OCI-LY1 (cell line): Measurements from ENCODE around the gene PSMA7.

Experiments used
- H2AFZ ChIP-seq: fragments of 200-600 bp; sonication (generic), shearing (Covaris generic); 2 replicates; pipeline ENCODE4 v1.6.0; 2014; ENCODE audit warnings: antibody characterized with exemption, mild to moderate bottlenecking, low read length
- H3F3A ChIP-seq: fragments of 200-600 bp; sonication (generic), shearing (Covaris generic); 2 replicates; pipeline ENCODE4 v1.6.0; 2014; ENCODE audit warnings: mild to moderate bottlenecking, antibody characterized with exemption, low read length, moderate library complexity; ENCODE audit not compliant: insufficient read depth
- H3K27ac ChIP-seq: fragments of 200-600 bp; sonication (generic); 2 replicates; pipeline ENCODE4 v1.5.1; 2014; ENCODE audit warnings: low read length, mixed run types, mild to moderate bottlenecking, low read depth; ENCODE audit not compliant: poor library complexity, severe bottlenecking
- H3K27me3 ChIP-seq: fragments of 200-600 bp; sonication (generic); 2 replicates; pipeline ENCODE4 v1.6.0; 2014; ENCODE audit warnings: antibody characterized with exemption, mild to moderate bottlenecking, low read length, moderate library complexity; ENCODE audit not compliant: insufficient read depth
- H3K36me3 ChIP-seq: fragments of 200-600 bp; sonication (generic); 2 replicates; pipeline ENCODE4 v1.6.1; 2014; ENCODE audit warnings: mild to moderate bottlenecking, antibody characterized with exemption, low read length, moderate library complexity, mixed read lengths; ENCODE audit not compliant: insufficient read depth
- H3K4me1 ChIP-seq: fragments of 200-600 bp; sonication (generic); 2 replicates; pipeline ENCODE4 v1.5.1; 2014; ENCODE audit warnings: mild to moderate bottlenecking, low read length, moderate library complexity; ENCODE audit not compliant: insufficient read depth, severe bottlenecking
- H3K4me2 ChIP-seq: fragments of 200-600 bp; sonication (generic), shearing (Covaris generic); 2 replicates; pipeline ENCODE4 v1.6.1; 2014; ENCODE audit warnings: low read length
- H3K4me3 ChIP-seq: fragments of 200-600 bp; sonication (generic); 2 replicates; pipeline ENCODE4 v1.5.1; 2014; ENCODE audit warnings: low read length, low read depth, mild to moderate bottlenecking, mixed read lengths; ENCODE audit not compliant: poor library complexity, severe bottlenecking
- H3K79me2 ChIP-seq: fragments of 200-600 bp; shearing (Covaris generic); 2 replicates; pipeline ENCODE4 v1.6.1; 2016; ENCODE audit warnings: mixed run types, low read length, mixed read lengths; ENCODE audit not compliant: insufficient read depth
- H3K9ac ChIP-seq: fragments of 200-600 bp; sonication (generic), shearing (Covaris generic); 2 replicates; pipeline ENCODE4 v1.6.1; 2014; ENCODE audit warnings: mild to moderate bottlenecking, low read length, mixed read lengths
- H3K9me2 ChIP-seq: fragments of 200-600 bp; sonication (generic), shearing (Covaris generic); 2 replicates; pipeline ENCODE4 v1.6.1; 2014; ENCODE audit warnings: low read depth, mild to moderate bottlenecking, low read length, mixed read lengths
- H3K9me3 ChIP-seq: fragments of 200-600 bp; shearing (Covaris generic); 2 replicates; pipeline ENCODE4 v1.6.1; 2014; ENCODE audit warnings: low read length, mixed read lengths
- H4K20me1 ChIP-seq: fragments of 200-600 bp; sonication (generic), shearing (Covaris generic); 2 replicates; pipeline ENCODE4 v1.6.0; 2016; ENCODE audit warnings: mild to moderate bottlenecking, low read length; ENCODE audit not compliant: insufficient read depth
- EZH2 ChIP-seq: fragments of 200-600 bp; sonication (generic), shearing (Covaris generic); IDR thresholded peaks from 2 replicates; pipeline ENCODE4 v1.8.0; 2017; ENCODE audit warnings: borderline replicate concordance, mixed run types, mild to moderate bottlenecking, antibody characterized with exemption, low read length, moderate library complexity, mixed read lengths
- TF ChIP-seq, protein P1 (sequence below): fragments of 200-600 bp; sonication (generic), shearing (Covaris generic); IDR thresholded peaks from 2 replicates; pipeline ENCODE4 v1.5.1; 2017; ENCODE audit warnings: mild to moderate bottlenecking, antibody characterized with exemption, low read length, moderate library complexity, mixed read lengths

The PSMA7 gene

DNA sequence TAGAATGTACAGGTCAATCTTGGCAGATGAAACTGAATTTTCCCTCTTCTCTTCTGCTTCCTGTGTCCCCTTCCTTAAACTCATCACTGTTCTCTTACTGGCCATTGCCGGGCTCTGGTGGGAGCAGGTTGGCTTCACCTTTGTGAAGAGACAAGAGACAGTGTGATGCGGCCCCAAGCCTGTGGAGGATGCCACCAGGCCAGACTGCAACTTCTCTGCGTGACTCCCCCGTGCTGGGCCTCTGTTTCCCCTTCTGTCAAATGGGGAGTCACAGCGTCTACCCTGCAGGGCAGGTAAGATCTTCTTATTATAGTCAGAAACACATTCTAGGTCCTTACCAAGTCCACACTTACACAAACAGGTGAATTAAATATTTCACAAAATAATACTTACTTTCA lies 22.8 kb downstream of the PSMA7 start:
- Histone ChIP-seq H3K4me3 (no peak overlapping the region), H3K9ac (no peak overlapping the region), H3K9me3 (no peaks in the 10 kb centered on the region), H3K79me2 (no peaks in the 10 kb centered on the region), H3K27me3 (peaks cover 11% of the 10 kb centered on the region; the same call in 1 of the 2 replicates), H3K9me2 (no peaks in the 10 kb centered on the region), H3K4me1 (peaks cover 20% of the 10 kb centered on the region), H2AFZ (no peak overlapping the region), H3K36me3 (peaks cover 15% of the 10 kb centered on the region; the same call in 1 of the 2 replicates), H4K20me1 (no peaks in the 10 kb centered on the region), H3K4me2 (no peak overlapping the region), H3F3A (no peaks in the 10 kb centered on the region), H3K27ac (no peak overlapping the region)
- TF ChIP-seq, protein P1, sequence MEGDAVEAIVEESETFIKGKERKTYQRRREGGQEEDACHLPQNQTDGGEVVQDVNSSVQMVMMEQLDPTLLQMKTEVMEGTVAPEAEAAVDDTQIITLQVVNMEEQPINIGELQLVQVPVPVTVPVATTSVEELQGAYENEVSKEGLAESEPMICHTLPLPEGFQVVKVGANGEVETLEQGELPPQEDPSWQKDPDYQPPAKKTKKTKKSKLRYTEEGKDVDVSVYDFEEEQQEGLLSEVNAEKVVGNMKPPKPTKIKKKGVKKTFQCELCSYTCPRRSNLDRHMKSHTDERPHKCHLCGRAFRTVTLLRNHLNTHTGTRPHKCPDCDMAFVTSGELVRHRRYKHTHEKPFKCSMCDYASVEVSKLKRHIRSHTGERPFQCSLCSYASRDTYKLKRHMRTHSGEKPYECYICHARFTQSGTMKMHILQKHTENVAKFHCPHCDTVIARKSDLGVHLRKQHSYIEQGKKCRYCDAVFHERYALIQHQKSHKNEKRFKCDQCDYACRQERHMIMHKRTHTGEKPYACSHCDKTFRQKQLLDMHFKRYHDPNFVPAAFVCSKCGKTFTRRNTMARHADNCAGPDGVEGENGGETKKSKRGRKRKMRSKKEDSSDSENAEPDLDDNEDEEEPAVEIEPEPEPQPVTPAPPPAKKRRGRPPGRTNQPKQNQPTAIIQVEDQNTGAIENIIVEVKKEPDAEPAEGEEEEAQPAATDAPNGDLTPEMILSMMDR = no peak
- no peak for TF ChIP-seq EZH2

DNA sequence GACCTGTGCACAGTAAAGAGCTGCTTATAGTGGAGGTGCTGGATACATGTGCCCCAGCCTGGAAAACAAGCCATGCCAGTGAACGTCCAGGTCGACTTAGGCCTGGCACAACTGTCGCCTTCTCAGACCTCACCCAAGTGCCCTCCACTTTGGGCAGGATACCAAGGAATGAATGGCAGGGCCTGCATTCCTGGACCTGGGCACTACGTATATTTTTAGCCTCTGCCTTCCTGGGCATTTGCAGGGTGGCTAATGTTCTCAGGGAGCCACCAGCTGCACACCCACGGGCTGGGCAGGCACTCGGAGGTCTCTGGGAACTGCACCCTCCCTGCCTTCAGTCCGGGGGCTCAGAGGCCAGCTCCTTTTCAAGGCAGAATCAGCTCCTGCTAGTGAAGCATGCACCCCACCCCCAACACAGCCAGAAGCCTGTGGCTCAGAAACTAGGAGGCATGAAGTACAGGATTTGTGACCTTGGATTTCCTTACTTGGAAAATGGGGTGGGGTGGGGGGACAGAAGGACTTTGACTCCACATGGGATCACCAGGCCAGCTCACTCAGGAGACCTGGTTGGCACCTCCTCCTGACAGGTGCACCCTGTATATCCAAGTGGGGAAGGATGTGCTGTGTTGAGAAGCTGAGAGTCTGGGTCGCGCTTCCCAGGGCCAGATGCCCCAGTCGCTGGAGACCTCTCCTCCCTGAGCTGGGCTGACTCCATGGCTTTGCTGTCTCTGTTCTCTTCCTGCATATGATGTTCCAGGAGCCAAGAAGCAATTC lies 23.4 kb downstream of the PSMA7 start:
- H3K4me3 ChIP-seq = no peak overlapping the region
- H2AFZ ChIP-seq = no peak overlapping the region
- H3K27ac ChIP-seq = no peak overlapping the region
- H3K27me3 ChIP-seq = peaks cover 11% of the 10 kb centered on the region; the same call in 1 of the 2 replicates
- H3F3A ChIP-seq = no peaks in the 10 kb centered on the region
- TF ChIP-seq, protein P1 = no peak
- no peak for TF ChIP-seq EZH2
- peaks cover 9% of the 10 kb centered on the region; the same call in 1 of the 2 replicates for H3K36me3 ChIP-seq
- H3K4me1 ChIP-seq = peaks cover 20% of the 10 kb centered on the region
- no peak overlapping the region for H3K9ac ChIP-seq
- H3K4me2 ChIP-seq = no peak overlapping the region
- no peaks in the 10 kb centered on the region for H3K9me3 ChIP-seq
- H4K20me1 ChIP-seq = no peaks in the 10 kb centered on the region
- no peaks in the 10 kb centered on the region for H3K79me2 ChIP-seq
- no peaks in the 10 kb centered on the region for H3K9me2 ChIP-seq

DNA sequence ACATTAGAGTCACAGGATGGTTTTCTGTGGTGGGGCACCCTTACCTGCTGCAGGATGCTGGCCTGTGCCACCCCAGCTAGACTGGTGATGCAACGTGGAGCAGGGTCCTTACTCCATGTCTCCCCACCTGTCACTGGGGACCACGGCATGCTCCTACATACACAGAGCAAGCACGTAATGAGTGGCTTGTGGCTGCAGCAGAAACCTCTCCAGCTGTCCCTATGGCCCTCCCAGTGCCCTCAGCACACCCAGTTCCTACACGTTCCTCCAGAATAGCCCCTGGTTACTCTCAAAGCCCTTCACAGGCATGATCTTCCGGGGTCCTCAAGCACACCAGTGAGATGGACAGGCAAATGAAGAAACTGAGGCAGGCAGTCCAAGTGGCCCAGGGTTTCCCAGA lies 24.1 kb downstream of the PSMA7 start:
- Histone ChIP-seq H3K9ac (no peak overlapping the region), H3K27ac (no peak overlapping the region), H3K4me1 (peaks cover 18% of the 10 kb centered on the region), H3K9me2 (no peaks in the 10 kb centered on the region), H4K20me1 (no peaks in the 10 kb centered on the region), H3K4me3 (no peak overlapping the region), H3K9me3 (no peaks in the 10 kb centered on the region), H3F3A (no peaks in the 10 kb centered on the region), H3K79me2 (no peaks in the 10 kb centered on the region), H3K27me3 (peaks cover 11% of the 10 kb centered on the region; the same call in 1 of the 2 replicates), H2AFZ (no peak overlapping the region), H3K36me3 (peaks cover 3% of the 10 kb centered on the region; the same call in 1 of the 2 replicates), H3K4me2 (no peak overlapping the region)
- TF ChIP-seq EZH2 = no peak
- TF ChIP-seq, protein P1 = no peak
